Suppressor macrophage treated with lipopolysaccharide for 4 hours (primary cell): Measurements from ENCODE around the gene GPR149.
"Not testable (repeated sequence)": the region's sequence is repeated elsewhere in the genome, so short reads cannot be mapped to it uniquely, and the experiment has no call there.

ENCODE experiments used
- DNase-seq: peaks from one replicate; pipeline ENCODE4 v3.0.0-alpha.2; 2020

The GPR149 gene, protein sequence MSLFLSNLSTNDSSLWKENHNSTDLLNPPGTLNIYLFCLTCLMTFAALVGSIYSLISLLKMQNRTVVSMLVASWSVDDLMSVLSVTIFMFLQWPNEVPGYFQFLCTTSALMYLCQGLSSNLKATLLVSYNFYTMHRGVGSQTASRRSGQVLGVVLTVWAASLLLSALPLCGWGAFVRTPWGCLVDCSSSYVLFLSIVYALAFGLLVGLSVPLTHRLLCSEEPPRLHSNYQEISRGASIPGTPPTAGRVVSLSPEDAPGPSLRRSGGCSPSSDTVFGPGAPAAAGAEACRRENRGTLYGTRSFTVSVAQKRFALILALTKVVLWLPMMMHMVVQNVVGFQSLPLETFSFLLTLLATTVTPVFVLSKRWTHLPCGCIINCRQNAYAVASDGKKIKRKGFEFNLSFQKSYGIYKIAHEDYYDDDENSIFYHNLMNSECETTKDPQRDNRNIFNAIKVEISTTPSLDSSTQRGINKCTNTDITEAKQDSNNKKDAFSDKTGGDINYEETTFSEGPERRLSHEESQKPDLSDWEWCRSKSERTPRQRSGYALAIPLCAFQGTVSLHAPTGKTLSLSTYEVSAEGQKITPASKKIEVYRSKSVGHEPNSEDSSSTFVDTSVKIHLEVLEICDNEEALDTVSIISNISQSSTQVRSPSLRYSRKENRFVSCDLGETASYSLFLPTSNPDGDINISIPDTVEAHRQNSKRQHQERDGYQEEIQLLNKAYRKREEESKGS

DNA sequence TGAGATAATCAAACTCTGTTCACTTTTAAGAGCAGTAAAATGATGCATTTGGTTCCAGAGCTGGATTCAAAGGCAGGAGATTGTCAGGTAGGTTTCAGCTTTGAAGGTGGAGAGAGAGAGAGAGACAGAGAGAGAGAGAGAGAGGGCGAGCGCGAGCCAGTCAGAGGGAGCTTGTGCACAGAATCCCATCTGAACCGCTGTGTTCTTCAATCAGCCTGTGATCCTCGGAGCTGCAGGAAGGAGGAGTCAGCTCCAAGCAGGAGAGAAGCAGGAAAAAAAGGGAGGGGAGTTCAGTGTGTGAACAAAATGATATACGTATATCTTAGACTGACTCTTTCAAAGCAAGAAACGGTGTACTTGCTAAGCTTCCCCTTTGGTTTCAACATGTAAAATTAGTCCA, at the start of gene GPR149:
TSS of gene GPR149 (minus strand) at position 177 of the 400 bp plus-strand sequence. CDS start 575 bp downstream, outside the sequence.
- no peak for DNase-seq

DNA sequence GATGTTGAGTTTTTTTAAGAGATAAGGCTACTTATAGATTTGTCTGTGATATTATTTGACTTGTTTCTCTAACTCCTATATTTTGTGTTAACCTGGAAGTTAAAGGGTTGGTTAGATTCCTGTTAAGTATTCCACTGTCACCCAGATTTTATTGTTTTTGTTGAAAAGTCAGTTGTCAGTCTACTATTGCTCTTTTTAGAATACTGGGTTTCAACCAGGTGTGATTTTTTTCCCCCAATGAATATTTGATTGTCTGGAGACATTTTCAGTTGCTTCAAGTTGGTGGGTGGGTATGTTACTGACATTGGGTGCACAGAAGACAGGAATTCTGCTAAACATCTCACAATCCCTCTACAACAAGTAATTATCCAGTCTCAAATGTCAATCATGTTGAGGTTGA, 43.8 kb upstream of the GPR149 start:
- DNase-seq = no peak

DNA sequence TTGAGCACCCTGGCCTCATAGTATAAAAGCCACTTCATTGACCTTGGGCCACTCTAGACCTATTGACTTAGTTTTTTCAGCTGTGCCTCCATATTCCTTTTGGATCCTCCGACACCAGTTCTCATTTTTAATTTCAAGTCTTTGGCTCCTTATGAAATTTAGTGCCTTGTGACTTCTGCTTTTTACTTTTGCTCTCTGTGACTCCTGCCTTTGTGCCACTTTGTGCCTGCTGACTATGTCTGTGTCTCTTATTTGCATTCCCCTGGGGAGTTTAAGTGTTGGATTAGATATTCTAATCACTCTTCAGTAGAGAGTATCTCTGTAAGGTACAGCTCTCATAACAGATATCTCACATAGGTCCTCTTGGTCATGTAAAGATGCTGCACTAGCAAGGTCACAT, 39.6 kb upstream of the GPR149 start:
- DNase-seq = no peak

DNA sequence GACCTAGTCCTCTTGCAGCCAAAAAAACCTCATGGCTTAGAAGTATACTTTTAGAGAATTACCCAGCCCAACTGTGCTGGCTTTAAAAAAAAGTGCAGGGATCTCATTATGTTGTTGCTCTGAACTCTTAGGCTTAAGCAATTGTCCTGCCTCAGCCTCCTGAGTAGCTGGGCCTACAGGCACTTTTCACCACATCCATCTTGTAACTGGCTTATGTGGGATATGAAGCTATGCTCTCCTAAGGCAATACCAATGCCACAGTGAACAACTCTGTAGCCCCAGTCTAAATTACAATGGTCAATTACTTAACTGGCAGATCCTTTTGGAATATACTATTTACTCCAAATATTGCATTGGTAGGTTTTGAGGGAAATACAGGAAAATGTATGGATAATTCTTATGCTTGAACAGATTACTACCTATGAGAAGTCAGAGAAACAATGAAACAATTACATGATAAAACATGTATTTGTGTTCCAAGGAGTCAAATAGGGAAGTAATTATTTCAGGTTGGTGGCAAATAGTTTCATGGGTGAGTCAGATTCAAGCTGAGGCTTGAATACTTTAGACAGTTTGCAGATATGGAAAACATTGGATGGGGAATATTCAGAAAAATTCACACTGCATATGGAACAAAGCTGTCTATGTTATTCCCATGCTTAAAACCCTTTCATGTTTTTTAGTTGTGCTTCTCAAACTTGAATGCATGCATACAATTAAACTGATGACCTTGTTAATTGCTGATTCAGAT, 34.6 kb upstream of the GPR149 start:
- DNase-seq = no peak

DNA sequence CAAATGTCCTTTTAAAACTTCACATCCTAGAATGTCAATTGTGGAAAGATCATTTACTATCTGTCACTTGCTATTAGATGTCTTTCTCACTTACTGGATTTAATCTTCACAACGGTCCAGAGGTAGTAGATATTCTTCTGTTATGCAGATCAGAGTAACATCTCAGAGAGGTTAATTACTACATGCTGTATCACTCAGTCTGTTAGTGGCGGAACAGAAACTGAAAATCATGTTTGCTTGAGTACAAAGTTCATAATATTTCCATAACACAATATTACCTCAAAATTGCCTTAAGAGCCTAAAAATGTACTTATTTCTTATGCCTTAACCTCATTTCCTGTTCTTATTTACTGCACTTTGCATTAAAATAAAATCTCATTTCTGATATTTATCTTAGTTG, 28.6 kb upstream of the GPR149 start:
- DNase-seq = no peak

DNA sequence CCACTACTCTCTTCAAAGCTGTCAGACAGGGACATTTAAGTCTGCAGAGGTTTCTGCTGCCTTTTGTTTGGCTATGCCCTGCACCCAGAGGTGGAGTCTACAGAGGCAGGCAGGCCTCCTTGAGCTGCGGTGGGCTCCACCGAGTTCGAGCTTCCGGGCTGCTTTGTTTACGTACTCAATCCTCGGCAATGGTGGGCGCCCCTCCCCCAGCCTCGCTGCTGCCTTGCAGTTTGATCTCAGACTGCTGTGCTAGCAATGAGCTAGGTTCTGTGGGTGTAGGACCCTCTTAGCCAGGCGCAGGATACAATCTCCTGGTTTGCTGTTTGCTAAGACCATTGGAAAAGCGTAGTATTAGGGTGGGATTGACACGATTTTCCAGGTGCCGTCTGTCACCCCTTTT, 9.1 kb upstream of the GPR149 start:
- not testable (repeated sequence) for DNase-seq

DNA sequence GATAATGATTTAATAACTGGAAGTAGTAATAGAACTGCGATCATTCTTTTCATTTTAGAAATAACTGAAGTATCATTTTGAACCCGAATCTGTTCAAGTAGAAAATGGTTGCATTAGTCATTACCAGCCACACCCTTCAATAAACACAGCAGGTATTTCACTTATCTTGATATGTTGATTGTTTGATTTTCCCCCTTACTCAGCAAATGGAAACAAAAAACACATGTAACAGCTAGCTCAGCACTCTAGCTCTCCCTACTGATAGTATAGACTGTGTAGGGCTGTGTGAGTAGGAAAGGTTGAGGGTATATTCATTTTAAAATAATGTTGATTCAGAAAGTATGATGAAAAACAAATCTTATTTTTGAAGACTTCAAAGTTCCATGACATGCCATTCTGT, 1.1 kb upstream of the GPR149 start:
- DNase-seq = no peak

DNA sequence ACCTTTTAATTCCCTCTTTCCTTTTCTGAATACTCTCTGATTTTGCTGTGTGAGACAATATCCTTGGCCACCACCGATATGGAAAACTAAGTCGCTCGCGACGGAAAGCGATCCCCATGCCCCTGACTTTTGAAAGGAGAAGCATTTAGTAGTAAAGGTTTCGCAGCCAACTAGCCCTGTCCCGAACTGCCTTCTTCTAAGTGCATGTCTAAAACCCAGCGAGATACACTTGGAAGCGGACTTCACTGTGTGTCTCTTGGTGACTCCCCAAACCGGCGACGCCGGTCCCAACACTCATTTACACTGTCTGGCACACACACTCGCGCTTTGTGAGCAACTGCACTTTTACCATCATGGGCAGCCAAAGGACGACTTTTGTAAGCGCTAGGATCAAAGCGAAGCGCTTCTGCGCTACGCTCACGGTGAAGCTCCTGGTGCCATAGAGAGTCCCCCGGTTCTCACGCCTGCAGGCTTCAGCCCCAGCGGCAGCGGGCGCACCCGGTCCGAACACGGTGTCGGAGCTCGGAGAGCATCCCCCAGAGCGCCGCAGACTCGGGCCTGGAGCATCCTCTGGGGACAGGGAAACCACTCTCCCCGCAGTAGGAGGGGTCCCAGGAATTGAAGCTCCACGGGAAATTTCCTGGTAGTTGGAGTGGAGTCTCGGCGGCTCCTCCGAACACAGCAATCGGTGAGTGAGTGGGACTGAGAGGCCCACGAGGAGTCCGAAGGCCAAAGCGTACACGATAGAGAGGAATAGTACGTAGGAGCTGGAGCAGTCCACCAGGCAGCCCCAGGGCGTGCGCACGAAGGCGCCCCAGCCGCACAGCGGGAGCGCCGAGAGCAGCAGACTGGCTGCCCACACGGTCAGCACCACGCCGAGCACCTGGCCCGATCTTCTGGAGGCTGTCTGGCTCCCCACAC, 1.4 kb downstream of the GPR149 start:
- no peak for DNase-seq

DNA sequence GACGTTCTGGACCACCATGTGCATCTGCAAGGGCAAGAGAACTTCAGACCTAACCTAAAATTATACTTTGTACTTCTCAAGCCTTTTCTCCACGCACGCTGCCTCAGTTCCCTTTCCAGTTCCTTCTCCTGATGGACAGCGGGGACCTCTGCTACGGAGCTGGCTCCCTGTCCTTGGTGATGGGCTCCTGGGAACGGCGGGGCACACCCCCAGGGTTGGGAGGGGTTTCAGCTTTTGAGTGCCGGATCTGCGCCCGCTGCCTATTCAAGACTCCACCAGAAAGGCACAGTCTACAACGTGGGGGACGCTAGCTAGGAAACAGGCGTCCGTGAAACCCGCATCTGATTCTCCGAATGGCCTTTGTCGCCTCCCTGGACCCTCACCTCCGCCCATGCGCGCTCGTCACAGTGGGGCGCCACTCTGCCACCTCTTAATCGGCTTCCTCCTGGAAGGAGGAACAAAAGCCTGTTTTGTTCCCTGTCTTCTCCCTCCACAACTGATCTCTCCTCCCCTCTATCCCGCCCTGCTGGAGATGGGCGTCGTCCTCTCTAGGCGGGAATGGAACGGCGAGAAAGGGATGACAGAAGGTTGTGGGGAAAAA, 2.2 kb downstream of the GPR149 start:
- no peak for DNase-seq

DNA sequence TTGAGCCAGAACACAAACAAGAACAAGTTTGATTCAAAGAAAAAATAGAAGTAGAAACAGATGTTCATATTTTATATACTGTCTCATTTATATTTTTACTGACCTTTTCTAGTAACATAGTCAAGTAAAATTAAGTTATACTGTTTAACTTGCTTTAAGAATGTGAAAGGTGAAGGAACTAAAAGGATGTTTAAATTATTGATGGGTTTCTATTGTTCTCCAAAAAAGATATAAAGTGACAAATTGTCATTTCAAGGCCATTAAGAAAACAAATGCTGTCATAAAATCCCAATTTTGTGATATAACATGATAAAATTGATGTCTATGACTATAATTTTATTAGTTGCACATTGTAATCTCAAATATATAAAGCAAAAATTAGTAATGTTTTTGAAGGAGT, 7.3 kb downstream of the GPR149 start:
- no peak for DNase-seq

DNA sequence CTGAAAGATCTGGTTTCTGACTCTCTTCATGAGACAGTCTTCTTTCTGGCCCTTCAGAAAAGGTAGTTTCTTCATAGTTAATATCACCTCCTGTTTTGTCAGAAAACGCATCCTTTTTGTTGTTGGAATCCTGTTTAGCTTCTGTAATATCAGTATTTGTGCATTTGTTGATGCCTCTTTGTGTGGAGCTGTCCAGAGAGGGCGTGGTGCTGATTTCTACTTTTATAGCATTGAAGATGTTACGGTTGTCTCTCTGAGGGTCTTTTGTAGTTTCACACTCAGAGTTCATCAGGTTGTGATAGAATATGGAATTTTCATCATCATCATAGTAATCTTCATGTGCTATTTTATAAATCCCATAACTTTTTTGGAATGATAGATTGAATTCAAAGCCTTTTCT, 8.9 kb downstream of the GPR149 start:
- DNase-seq = no peak

DNA sequence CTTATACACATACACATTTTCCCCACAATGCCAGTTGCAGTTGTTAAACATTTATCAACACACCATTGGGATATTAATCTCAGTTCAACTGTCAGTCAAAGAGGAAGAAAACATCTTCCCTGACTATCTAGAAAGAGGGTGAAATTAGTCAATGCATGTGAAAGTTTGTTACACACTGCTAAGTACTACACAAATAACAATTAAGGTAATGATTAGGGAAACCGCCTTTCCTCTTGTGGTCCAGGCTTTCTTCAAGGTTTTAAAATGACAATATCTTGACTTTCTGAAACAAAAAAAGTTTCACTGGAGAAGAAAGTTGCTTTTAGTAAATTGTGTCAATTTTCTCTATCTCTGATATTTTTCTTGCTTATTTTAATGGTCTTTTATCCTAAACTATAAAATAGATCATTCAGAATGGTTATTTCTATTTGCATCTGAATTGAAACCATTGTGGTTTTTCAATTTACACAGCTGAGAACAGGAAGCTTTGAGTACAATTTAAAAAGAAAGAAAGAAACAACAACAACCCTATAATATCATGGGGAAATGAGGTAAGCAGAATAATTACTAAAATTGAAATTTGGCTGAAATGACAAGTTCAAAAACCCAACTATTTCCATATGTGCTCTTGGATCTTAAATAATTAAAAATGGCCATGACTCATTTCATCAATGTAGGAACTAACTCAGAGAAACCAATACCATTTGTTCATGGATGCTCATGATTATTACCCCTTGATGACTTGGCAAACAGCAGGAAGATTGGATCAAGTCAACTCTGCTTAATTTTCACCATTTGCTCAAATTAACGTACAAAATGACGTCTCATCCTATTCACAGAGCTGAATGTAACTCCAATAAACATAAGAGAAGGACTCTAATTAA, 31.7 kb downstream of the GPR149 start:
- DNase-seq = no peak

DNA sequence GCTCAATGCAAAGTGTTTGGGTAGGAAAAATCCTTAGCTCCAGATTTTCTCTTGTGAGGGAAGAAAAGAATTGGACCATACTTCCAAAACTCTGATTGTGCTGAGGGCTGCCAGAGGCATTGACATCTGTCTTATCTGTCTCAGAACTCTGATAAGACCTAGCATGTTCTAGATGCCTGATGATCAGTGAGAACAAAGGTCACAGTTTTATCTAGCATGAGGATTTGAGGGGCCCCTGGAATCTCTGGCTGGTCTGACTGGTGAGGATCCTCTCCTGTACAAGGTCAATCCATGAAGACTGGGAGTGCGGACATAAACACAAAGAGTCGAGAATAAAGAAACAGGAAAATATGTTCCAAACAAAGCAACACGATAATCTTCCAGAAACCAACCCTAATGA, 40.1 kb downstream of the GPR149 start:
- DNase-seq = no peak

DNA sequence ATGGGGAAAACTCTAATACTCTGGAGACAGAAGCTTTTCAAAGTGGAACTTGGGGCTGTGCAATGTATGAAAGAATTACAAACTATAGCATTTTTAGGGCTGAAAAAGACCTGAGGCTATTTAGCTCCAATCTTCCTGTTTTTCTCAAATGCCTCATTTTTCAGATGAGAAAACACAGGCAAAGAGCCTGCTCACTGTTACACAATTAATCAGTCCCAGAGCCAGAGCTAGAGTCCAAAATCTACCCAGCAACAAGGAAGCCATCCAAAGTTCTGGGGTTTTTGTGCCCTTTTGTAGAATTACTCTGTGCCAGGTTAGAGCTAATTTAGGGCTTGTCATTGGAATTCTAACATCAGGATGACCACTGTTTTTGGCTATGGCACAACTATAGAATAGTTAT, 45.5 kb downstream of the GPR149 start:
- DNase-seq = no peak

DNA sequence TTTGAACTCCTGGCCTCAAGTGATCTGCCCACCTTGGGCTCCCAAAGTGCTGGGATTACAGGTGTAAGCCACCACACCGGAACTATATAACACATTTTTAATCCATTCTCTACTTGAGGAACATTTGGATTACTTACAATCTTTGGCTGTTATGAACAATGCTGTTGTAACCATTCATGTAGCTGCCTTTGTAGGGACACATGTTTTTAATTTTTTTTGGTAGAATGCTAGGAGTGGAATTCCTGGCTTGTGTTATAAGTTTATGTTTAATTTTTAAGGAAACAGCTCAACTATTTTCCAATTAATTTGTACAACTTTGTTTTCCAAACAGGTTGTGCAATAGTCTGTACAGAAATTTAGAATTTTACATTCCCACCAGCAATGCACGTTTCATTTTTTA, 51.7 kb downstream of the GPR149 start:
- DNase-seq = no peak

DNA sequence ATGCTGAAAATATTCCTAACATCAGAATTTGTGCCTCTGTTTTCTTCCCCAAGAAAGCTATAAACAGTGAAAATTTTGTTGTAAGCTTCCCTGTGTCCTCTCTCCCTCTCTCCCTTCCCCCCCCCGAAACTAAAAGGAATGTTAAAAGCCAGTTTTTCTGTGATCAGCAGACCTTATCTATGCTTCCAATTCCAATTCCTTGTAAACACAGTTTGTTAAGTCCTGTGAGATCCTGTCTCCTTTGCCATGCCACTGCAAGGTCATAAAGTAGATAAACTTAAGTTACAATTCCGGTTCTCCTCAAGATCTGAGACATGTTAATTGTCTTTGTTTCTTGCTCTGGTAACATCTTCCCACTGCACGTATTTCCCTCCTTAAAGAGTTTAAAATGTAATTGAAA, 62.8 kb downstream of the GPR149 start:
- DNase-seq = no peak

DNA sequence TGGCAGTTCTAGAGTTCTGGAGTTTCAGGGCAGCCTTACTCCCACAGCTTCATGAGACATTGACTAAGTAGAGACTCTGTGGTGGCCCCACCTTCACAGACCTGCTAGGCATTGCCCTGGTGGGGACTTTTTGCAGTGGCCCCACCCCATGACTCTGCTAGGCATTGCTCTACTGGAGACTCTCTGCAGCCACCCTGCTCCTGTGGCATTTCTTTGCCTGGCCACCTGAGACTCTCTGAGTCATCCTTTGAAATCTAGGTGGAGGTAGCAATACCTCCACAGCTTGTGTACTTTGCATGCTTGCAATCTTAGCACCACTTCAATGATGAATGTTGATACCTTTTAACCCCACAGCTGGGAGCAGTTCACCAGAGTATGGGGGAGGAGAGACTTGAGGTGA, 65.1 kb downstream of the GPR149 start:
- DNase-seq = no peak

DNA sequence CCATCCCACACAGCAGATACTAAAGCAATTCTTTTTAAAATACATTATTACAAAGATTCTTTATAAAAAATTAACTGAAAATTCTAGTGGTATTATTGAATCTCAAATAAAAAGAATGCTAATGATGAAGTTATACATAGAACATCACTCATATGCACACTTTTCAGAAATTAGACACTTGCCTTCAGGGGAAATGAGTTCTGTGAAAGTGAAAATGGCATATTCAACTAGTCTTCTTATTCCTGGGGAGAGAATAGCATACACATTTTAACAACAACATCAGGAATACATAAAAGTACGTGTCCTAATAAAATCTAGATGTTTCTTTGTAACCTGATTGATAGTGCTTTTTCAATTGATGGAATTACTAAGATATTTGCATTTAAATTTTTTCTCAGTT, 68.9 kb downstream of the GPR149 start:
- DNase-seq = no peak

DNA sequence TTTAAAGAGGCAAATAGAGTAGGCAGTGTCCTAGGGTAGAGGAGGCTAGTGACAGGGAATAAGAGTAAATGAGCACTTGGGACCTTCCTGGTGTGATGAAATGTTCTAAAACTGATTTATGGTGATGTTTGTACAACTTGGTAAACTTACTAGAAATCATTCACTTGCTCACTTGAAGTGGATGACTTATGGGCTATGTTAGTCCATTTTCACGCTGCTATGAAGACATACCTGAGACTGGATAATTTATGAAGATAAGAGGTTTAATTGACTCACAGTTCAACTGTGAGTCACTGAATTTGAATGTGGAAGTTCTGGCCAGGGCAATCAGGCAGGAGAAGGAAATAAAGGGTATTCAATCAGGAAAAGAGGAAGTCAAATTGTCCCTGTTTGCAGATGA, 74.0 kb downstream of the GPR149 start:
- DNase-seq = no peak

DNA sequence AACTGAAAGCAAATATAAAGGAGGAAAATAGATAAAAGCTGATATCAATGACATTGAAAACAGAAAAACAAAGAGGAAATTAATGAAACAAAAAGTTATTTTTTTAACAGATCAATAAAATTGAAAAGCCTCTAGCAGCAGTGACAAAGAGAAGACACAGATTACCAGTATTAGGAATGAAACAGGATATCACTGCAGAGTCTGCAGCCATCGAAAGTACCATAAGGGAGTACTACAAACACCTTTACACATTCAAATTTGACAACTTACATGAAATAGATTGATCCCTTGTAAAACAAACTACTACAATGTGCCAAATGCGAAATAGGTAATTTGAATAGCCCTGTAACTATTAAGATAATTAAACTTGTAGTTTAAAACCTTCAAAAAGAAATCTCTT, 80.8 kb downstream of the GPR149 start:
- DNase-seq = no peak
